GM12878 (cell line): ENCODE measurements around the gene PRRT4. TPM values are rescaled to one million over a fixed set of nuclear protein-coding genes. Genes with fewer than 3 reads are reported as not detected.

Experiments
- ATAC-seq: fragments of 200-7000 bp; cut with Tn5 transposase; 3 replicates; pipeline ENCODE4 v1.9.1; 2020; ENCODE audit warnings: mild to moderate bottlenecking, moderate library complexity
- BruUV-seq: library from RNA; stranded (reverse); fragments of 400-500 nt; replicated peaks from 2 replicates; lab custom pipeline; 2021; lab: Mats Ljungman, UMichigan
- CTCF ChIA-PET: fragments of 300-600 bp; sonication (Branson Sonifier 250); formaldehyde crosslinking; extraction: SDS; loops from one replicate; lab custom pipeline; 2021; ENCODE audit warnings: inconsistent platforms; lab: Yijun Ruan, JAX
- POLR2A ChIA-PET: fragments of 350-600 bp; formaldehyde crosslinking; extraction: SDS; loops from one replicate; lab custom pipeline; 2021; ENCODE audit warnings: inconsistent platforms; lab: Charles Lee
- RAD21 ChIA-PET: fragments of 300-600 bp; sonication (Branson Sonifier 250); formaldehyde crosslinking; loops from one replicate; lab custom pipeline; 2023; ENCODE audit warnings: antibody characterized with exemption; ENCODE audit not compliant: unreplicated experiment; lab: Charles Lee
- SMC1A ChIA-PET: fragments of 300-600 bp; sonication (Branson Sonifier 250); formaldehyde crosslinking; loops from one replicate; lab custom pipeline; 2023; ENCODE audit not compliant: unreplicated experiment, uncharacterized antibody; lab: Charles Lee
- DNase-seq: peaks from one replicate; pipeline ENCODE4 v3.0.0-alpha.2; 2011; ENCODE audit warnings: low read depth, low spot score
- FAIRE-seq: peaks from 3 replicates; lab custom pipeline; 2011; peaks lifted over from hg19 to GRCh38; lab: Jason Lieb, UNC
- H2AFZ ChIP-seq: 2 replicates; pipeline ENCODE4 v1.6.0; 2011; ENCODE audit warnings: low read depth, low read length, control low read depth; ENCODE audit not compliant: control insufficient read depth
- H3K27ac ChIP-seq: 2 replicates; pipeline ENCODE4 v1.5.1; 2011; ENCODE audit warnings: control low read depth; ENCODE audit not compliant: control insufficient read depth, insufficient read depth
- H3K27me3 ChIP-seq, 2 experiments: replicated peaks in 1 of 2; 2 replicates each; pipeline versions ENCODE4 v1.6.0 to v1.6.1; 2011; ENCODE audit warnings: low read length in 1 of 2; ENCODE audit not compliant: control insufficient read depth in 2 of 2, insufficient read depth in 2 of 2
- H3K36me3 ChIP-seq, 2 experiments: 2 replicates each; pipeline ENCODE4 v1.5.1; 2011; ENCODE audit warnings: low read length in 1 of 2; ENCODE audit not compliant: control insufficient read depth in 2 of 2, insufficient read depth in 2 of 2
- H3K4me1 ChIP-seq: 2 replicates; pipeline ENCODE4 v1.6.1; 2011; ENCODE audit warnings: mild to moderate bottlenecking, low read length, moderate library complexity, mixed read lengths; ENCODE audit not compliant: control insufficient read depth, insufficient read depth
- H3K4me2 ChIP-seq: 2 replicates; pipeline ENCODE4 v1.6.0; 2011; ENCODE audit warnings: control low read depth; ENCODE audit not compliant: control insufficient read depth, insufficient read depth
- H3K4me3 ChIP-seq: fragments of 200-600 bp; sonication (generic); 2 replicates; pipeline ENCODE4 v1.5.1; 2016
- H3K79me2 ChIP-seq: 2 replicates; pipeline ENCODE4 v1.6.0; 2011; ENCODE audit warnings: low read length; ENCODE audit not compliant: control insufficient read depth, insufficient read depth
- H3K9ac ChIP-seq: 2 replicates; pipeline ENCODE4 v1.8.0; 2011; ENCODE audit warnings: low read length, control low read depth, mixed read lengths; ENCODE audit not compliant: control insufficient read depth, insufficient read depth
- H3K9me3 ChIP-seq: replicated peaks from 3 replicates; pipeline ENCODE4 v1.5.1; 2011; ENCODE audit warnings: mild to moderate bottlenecking, low read length; ENCODE audit not compliant: control insufficient read depth, insufficient read depth
- H4K20me1 ChIP-seq: 2 replicates; pipeline ENCODE4 v1.6.0; 2011; ENCODE audit not compliant: control insufficient read depth, insufficient read depth
- CHD1 ChIP-seq: IDR thresholded peaks from 2 replicates; pipeline ENCODE4 v1.6.1; 2012; ENCODE audit warnings: low read depth, low read length, improper control_type of control experiment
- CREM ChIP-seq: IDR thresholded peaks from 2 replicates; pipeline ENCODE4 v1.6.1; 2014; ENCODE audit warnings: antibody characterized with exemption, low read depth
- EED ChIP-seq: sonication (generic); IDR thresholded peaks from 2 replicates; pipeline ENCODE4 v1.6.1; 2016; ENCODE audit warnings: antibody characterized with exemption, low read depth
- GABPA ChIP-seq: IDR thresholded peaks from 2 replicates; pipeline ENCODE4 v1.6.1; 2014; ENCODE audit warnings: antibody characterized with exemption, low read depth, mild to moderate bottlenecking, inconsistent platforms
- HCFC1 ChIP-seq: fragments of 150-350 bp; IDR thresholded peaks from 2 replicates; pipeline ENCODE4 v1.6.1; 2014; ENCODE audit warnings: low read length
- IKZF2 ChIP-seq, 2 experiments: fragments of 450-650 bp; IDR thresholded peaks; 2 replicates each; pipeline ENCODE4 v1.6.1; 2017; ENCODE audit warnings: mild to moderate bottlenecking in 2 of 2, moderate library complexity in 2 of 2
- MEF2A ChIP-seq: IDR thresholded peaks from 2 replicates; pipeline ENCODE4 v1.6.1; 2011; ENCODE audit warnings: low read depth, mild to moderate bottlenecking, low read length, moderate library complexity; ENCODE audit not compliant: insufficient read depth
- MEF2B ChIP-seq: fragments of 450-650 bp; IDR thresholded peaks from 2 replicates; pipeline ENCODE4 v1.6.1; 2018; ENCODE audit warnings: mild to moderate bottlenecking, moderate library complexity; ENCODE audit not compliant: partially characterized antibody, poor library complexity, severe bottlenecking
- NFYA ChIP-seq: IDR thresholded peaks from 2 replicates; pipeline ENCODE4 v1.6.1; 2011; ENCODE audit warnings: low read depth, mild to moderate bottlenecking, low read length, improper control_type of control experiment, borderline replicate concordance
- NRF1 ChIP-seq: conservative IDR thresholded peaks from 2 replicates; pipeline ENCODE4 v1.6.1; 2011; ENCODE audit warnings: mild to moderate bottlenecking, low read depth, low read length, improper control_type of control experiment
- RAD51 ChIP-seq: fragments of 450-650 bp; IDR thresholded peaks from 2 replicates; pipeline ENCODE4 v1.6.1; 2016; ENCODE audit warnings: moderate library complexity, mild to moderate bottlenecking, inconsistent platforms
- RELA ChIP-seq: fragments of 450-650 bp; IDR thresholded peaks from 2 replicates; pipeline ENCODE4 v1.8.0; 2014; ENCODE audit warnings: borderline replicate concordance; ENCODE audit not compliant: partially characterized antibody
- RFX5 ChIP-seq: IDR thresholded peaks from 2 replicates; pipeline ENCODE4 v1.6.1; 2011; ENCODE audit warnings: low read depth, low read length, improper control_type of control experiment
- SREBF1 ChIP-seq: IDR thresholded peaks from 2 replicates; pipeline ENCODE4 v1.6.1; 2012; ENCODE audit warnings: mild to moderate bottlenecking, low read length
- TAF1 ChIP-seq: IDR thresholded peaks from 2 replicates; pipeline ENCODE4 v1.6.1; 2011; ENCODE audit warnings: mild to moderate bottlenecking, low read depth, low read length, borderline replicate concordance
- WRNIP1 ChIP-seq: IDR thresholded peaks from 2 replicates; pipeline ENCODE4 v1.6.1; 2011; ENCODE audit warnings: low read depth, low read length, improper control_type of control experiment, borderline replicate concordance
- ZNF217 ChIP-seq: fragments of 450-650 bp; IDR thresholded peaks from 2 replicates; pipeline ENCODE4 v1.6.1; 2017; ENCODE audit warnings: antibody characterized with exemption, mild to moderate bottlenecking
- WGBS: methylation state at CpG from one replicate; pipeline ENCODE4 v1.1.6; 2016; ENCODE audit warnings: low lambda C conversion rate; ENCODE audit not compliant: insufficient replicate concordance, insufficient coverage; ENCODE audit errors: missing lambda C conversion rate; 5-methylcytosine and 5-hydroxymethylcytosine counted together
- in situ Hi-C: fragments of 300-500 bp; cut with MboI; formaldehyde crosslinking; loops from 9 replicates; pipeline ENCODE4 v1.14.3; 2018; ENCODE audit warnings: mixed read lengths
- intact Hi-C: fragments of 100-400 bp; cut with micrococcal nuclease; formaldehyde crosslinking; loops from one replicate; pipeline ENCODE4 v1.14.2; 2022; ENCODE audit not compliant: unreplicated experiment
- polyA plus RNA-seq, 11 experiments: library from polyadenylated mRNA; depleted of rRNA in 4 of 11; unstranded in 6 of 11; stranded (reverse) in 5 of 11; fragments of >200 nt; fragmentation: Nextera tagmentation in 4 of 11; fragmentation: Illumina TruSeq in 1 of 11; extraction: Ambion mirVana in 4 of 11; extraction: Trizol in 1 of 11; gene quantifications; 1 replicate in 1 of 11; 2 replicates in 10 of 11; pipeline versions ENCODE4 v1.2.1 to v1.2.3, GENCODE V29; 2011 to 2016; ENCODE audit warnings: inconsistent platforms in 2 of 11, missing spikeins in 2 of 11, low read depth in 1 of 11
- total RNA-seq, 4 experiments: library from RNA; depleted of rRNA in 3 of 4; stranded (reverse); fragments of >200 nt in 3 of 4; fragmentation: Illumina TruSeq in 1 of 4; extraction: Trizol in 1 of 4; gene quantifications; 2 replicates each; pipeline versions ENCODE4 v1.2.1 to v1.2.3, GENCODE V29; 2013 to 2021
- TF ChIP-seq, protein P1 (sequence below): fragments of 450-650 bp; conservative IDR thresholded peaks from 2 replicates; pipeline ENCODE4 v1.6.1; 2017; ENCODE audit warnings: mild to moderate bottlenecking, moderate library complexity
- TF ChIP-seq, protein P2 (sequence below): fragments of 450-650 bp; IDR thresholded peaks from 2 replicates; pipeline ENCODE4 v1.6.1; 2014; ENCODE audit warnings: mild to moderate bottlenecking
- TF ChIP-seq, protein P3 (sequence below): IDR thresholded peaks from 2 replicates; pipeline ENCODE4 v1.6.1; 2012; ENCODE audit warnings: low read depth, low read length, improper control_type of control experiment

The PRRT4 gene
- total and polyA plus RNA-seq, 10 of the 15 experiments (the other 5 are each of a cell fraction or from before 2014, with no cell fraction given), result not detected

DNA sequence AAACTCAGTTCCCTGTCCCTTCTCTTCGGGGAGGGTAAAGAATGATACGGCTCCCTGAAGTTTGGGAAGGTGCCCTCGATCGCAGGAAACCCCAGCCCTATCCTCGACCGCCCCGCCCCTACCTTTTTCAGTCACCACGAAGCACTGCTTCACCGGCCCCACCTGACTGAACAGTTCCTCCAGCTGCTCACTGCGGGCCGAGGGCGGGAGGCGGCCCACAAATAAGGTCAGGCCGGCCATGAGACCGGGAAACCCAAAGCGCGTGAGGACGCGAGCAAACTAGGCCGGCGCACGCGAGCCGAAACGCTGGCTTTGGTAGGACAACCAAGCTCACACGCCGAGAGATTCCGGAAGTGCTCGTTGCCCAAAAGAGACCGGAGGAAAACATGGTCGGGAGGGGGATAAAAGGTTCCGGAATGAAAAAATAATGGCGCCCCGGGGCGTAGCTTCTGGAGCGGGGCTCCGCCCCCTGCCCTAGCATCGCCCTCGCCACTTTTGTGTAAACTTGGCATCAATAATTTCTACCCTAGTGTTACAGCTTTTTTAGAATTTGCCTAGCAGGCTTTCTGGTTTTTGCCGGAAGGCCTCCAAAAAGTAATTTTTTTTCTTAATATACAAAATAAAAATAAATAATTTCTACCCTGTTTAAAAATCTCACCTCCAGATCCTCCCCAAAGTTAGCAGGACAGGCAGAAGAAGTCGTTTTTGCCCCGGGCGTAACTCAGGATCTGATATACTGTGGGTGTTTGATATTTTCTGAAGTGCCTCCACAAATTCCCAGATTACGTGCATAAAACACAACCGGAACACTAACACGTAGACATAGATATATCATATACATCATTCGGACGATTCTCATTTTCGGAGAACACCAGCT, 17.7 kb downstream of the PRRT4 start, which contains the start of gene RBM28 (continued):
- TF ChIP-seq, protein P1, sequence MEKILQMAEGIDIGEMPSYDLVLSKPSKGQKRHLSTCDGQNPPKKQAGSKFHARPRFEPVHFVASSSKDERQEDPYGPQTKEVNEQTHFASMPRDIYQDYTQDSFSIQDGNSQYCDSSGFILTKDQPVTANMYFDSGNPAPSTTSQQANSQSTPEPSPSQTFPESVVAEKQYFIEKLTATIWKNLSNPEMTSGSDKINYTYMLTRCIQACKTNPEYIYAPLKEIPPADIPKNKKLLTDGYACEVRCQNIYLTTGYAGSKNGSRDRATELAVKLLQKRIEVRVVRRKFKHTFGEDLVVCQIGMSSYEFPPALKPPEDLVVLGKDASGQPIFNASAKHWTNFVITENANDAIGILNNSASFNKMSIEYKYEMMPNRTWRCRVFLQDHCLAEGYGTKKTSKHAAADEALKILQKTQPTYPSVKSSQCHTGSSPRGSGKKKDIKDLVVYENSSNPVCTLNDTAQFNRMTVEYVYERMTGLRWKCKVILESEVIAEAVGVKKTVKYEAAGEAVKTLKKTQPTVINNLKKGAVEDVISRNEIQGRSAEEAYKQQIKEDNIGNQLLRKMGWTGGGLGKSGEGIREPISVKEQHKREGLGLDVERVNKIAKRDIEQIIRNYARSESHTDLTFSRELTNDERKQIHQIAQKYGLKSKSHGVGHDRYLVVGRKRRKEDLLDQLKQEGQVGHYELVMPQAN, result peak; percentile 92
- TF ChIP-seq RAD51, result peak; percentile 18; the same call in 1 of the 2 replicates
- peak; percentile 99 for TF ChIP-seq GABPA
- TF ChIP-seq HCFC1, result peak; percentile 87
- TF ChIP-seq MEF2A, result peak; percentile 84
- TF ChIP-seq NRF1, result no peak
- TF ChIP-seq, protein P2, sequence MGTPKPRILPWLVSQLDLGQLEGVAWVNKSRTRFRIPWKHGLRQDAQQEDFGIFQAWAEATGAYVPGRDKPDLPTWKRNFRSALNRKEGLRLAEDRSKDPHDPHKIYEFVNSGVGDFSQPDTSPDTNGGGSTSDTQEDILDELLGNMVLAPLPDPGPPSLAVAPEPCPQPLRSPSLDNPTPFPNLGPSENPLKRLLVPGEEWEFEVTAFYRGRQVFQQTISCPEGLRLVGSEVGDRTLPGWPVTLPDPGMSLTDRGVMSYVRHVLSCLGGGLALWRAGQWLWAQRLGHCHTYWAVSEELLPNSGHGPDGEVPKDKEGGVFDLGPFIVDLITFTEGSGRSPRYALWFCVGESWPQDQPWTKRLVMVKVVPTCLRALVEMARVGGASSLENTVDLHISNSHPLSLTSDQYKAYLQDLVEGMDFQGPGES, result 0 out of 2 replicates have a peak, but pooled peaks have one; percentile 48
- no peak for TF ChIP-seq MEF2B

DNA sequence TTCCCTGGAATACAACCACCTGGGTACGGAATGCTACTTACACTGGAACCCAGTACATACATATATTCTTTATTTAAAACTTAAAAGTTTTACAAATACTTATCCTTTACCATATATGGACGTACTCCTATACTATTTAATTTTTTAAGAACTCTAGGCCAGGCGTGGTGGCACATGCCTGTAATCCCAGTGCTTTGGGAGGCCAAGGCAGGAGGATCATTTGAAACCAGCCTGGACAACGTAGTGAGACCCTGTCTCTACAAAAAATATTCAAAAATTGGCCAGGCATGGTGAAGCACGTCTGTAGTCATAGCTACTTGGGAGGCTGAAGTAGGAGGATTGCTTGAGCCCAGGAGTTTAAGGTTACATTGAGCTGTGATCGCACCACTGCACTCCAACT, 19.8 kb downstream of the PRRT4 start:
- H3K36me3 ChIP-seq, result peaks cover 0 to 8% of the 10 kb centered on the region in 2 experiments; a peak in 1 of 4 replicates
- no TSS peak for BruUV-seq
- no peak overlapping the region for H3K9ac ChIP-seq
- H3K4me3 ChIP-seq, result peak overlapping the region; percentile 81; the same call in 1 of the 2 replicates
- DNase-seq (no peak), ATAC-seq (no peak), FAIRE-seq (no peak)
- peaks cover 9% of the 10 kb centered on the region for H3K4me1 ChIP-seq
- SMC1A ChIA-PET, result interaction anchor here (1.0 kb wide), 1 partner anchor 85 kb away, joined by 4 read pairs; no protein-coding TSS in a partner anchor
- 62% methylated on average over 6 of the region's 6 CpGs for WGBS
- H4K20me1 ChIP-seq, result no peaks in the 10 kb centered on the region
- in situ Hi-C loops, result no loop called here
- no peaks in the 10 kb centered on the region for H3K9me3 ChIP-seq
- intact Hi-C loops, result no loop called here
- H3K27me3 ChIP-seq, result no peaks in the 10 kb centered on the region
- no peak overlapping the region for H2AFZ ChIP-seq
- RAD21 ChIA-PET, result no interaction called here
- POLR2A ChIA-PET, result no interaction called here
- H3K79me2 ChIP-seq, result peaks cover 28% of the 10 kb centered on the region
- H3K4me2 ChIP-seq, result peak overlapping the region; percentile 99
- CTCF ChIA-PET, result interaction anchor here (0.9 kb wide), 3 partner anchors 40 to 85 kb away, joined by 3 read pairs; no protein-coding TSS in a partner anchor
- no peak overlapping the region for H3K27ac ChIP-seq
- no peak for TF ChIP-seq EED
- TF ChIP-seq WRNIP1, result no peak
- no peak for TF ChIP-seq CHD1
- no peak for TF ChIP-seq TAF1
- no peak for TF ChIP-seq HCFC1
- no peak for TF ChIP-seq SREBF1
- TF ChIP-seq CREM, result no peak
- TF ChIP-seq ZNF217, result no peak
- TF ChIP-seq, protein P3, sequence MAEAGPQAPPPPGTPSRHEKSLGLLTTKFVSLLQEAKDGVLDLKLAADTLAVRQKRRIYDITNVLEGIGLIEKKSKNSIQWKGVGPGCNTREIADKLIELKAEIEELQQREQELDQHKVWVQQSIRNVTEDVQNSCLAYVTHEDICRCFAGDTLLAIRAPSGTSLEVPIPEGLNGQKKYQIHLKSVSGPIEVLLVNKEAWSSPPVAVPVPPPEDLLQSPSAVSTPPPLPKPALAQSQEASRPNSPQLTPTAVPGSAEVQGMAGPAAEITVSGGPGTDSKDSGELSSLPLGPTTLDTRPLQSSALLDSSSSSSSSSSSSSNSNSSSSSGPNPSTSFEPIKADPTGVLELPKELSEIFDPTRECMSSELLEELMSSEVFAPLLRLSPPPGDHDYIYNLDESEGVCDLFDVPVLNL, result no peak
- no peak for TF ChIP-seq NFYA
- no peak for TF ChIP-seq RELA
- TF ChIP-seq IKZF2 (IDR thresholded peaks at IDR 0.05), result no peak
- TF ChIP-seq RFX5, result no peak
